ENCODE measurements around the gene OR13A1.
"Not testable (repeated sequence)": the region's sequence is repeated elsewhere in the genome, so short reads cannot be mapped to it uniquely, and the experiment has no call there.

- not testable (repeated sequence) for TF ChIP-seq CTCF, EP300 (IDR thresholded peaks at IDR 0.05)
These were observed 32.1 kb upstream of the OR13A1 start for GRCh38 chr10:45347464-45347863.

Data from upper lobe of left lung (tissue), 4 donors.